Measurements from ENCODE around the gene TCP11X2.
"Not testable (repeated sequence)": the region's sequence is repeated elsewhere in the genome, so short reads cannot be mapped to it uniquely, and the experiment has no call there.

TCP11X2 gene

GRCh38 chrX:102471762-102472220, at the start of gene TCP11X2:
Gene TCP11X2 (minus strand): TSS chrX:102471812.
- not testable (repeated sequence) for DNase-seq

GRCh38 chrX:102517326-102517725, 45.7 kb upstream of the TCP11X2 start:
- DNase-seq = no peak

GRCh38 chrX:102515975-102516941, 44.6 kb upstream of the TCP11X2 start, which contains the start of gene TMSB15A:
Gene TMSB15A (minus strand): TSS chrX:102516739.
- peak; percentile 0 to 19 (median 1) for DNase-seq

- DNase-seq = no peak
Measured at GRCh38 chrX:102514536-102514935, 42.9 kb upstream of the TCP11X2 start.

- no peak for DNase-seq
Measured at GRCh38 chrX:102498732-102499131, 27.1 kb upstream of the TCP11X2 start.

- DNase-seq = no peak
Measured at GRCh38 chrX:102491766-102492165, 20.2 kb upstream of the TCP11X2 start.

- not testable (repeated sequence) for DNase-seq
Measured at GRCh38 chrX:102478765-102479164, 7.2 kb upstream of the TCP11X2 start.

- DNase-seq = not testable (repeated sequence)
Measured at GRCh38 chrX:102470215-102470614, 1.4 kb downstream of the TCP11X2 start.

- not testable (repeated sequence) for DNase-seq
Measured at GRCh38 chrX:102458615-102459014, 13.0 kb downstream of the TCP11X2 start.

- DNase-seq = not testable (repeated sequence)
Measured at GRCh38 chrX:102439908-102440307, 31.7 kb downstream of the TCP11X2 start, which contains the start of gene NXF2B. Gene NXF2B (minus strand): TSS chrX:102440008. CDS start chrX:102380036, 59,972 bp downstream.

- not testable (repeated sequence) for DNase-seq
Measured at GRCh38 chrX:102414493-102414892, 57.1 kb downstream of the TCP11X2 start.

Data from activated CD4-positive, CD25-positive, alpha-beta regulatory T cell (primary cell).